Measurements from ENCODE around the gene PRRG2. TPM values are rescaled to one million over a fixed set of nuclear protein-coding genes. Genes with fewer than 3 reads are reported as not detected.

PRRG2 gene
- total and polyA plus RNA-seq, 4 donors = 0.49 to 4.1 (median 1.2) TPM; not detected in 1

DNA sequence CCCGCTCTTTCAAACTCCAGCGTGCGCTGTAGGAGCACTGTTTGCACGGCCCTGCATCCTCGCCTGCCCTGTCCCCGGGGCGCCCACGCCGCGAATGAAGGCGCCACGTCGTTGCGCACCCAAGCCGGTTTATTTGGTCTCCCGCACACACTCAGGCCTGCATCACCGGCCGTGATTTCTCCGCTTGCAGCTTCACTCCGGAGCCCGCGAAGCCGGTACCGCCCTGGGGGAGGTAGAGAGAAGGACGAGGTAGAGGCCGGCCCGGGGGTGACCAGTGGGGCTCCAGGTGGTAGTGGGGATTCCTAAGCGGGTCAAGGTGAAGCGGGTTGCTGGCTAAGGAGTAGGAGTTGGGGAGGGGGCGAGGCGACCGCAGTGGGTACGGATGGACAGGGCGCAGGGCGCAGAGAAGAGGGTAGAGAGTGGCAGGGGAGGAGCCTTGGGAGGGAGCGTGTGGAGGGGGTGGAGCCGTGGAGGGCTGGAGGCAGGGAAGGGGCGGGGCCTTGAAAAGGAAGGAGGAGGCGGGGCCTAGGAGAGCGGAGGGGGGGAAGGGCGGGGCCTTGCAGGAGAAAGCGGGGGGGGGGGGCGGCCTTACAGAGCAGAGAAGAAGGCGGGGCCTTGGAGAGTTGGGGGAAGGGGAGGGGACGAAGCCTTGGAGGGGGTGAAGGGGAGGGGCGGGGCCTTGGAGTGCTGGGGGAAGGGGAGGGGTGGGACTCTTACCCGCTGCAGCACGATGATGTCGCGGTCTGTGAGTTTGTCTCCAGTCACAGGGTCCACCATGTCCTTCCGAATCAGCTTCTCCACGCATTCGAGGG lies 25.3 kb upstream of the PRRG2 start:
- H3K4me3 ChIP-seq (ENCODE audit: low read length in 2 of 2) = no peak overlapping the region
- no peak overlapping the region for H3K27ac ChIP-seq (ENCODE audit: low read depth in 1 of 2, low read length in 2 of 2)
- DNase-seq (peak; percentile 64 to 86), ATAC-seq (ENCODE audit: low FRiP score) (peak; percentile 64)
- 82 to 89% methylated on average over 39 to 52 of the region's 53 CpGs for WGBS, 2 donors
- H3K4me1 ChIP-seq (ENCODE audit: control insufficient read depth in 1 of 2, insufficient read depth in 2 of 2, low read length in 2 of 2) = no peaks in the 10 kb centered on the region
- peaks cover 0 to 6% of the 10 kb centered on the region in 2 donors for H3K36me3 ChIP-seq (ENCODE audit: control insufficient read depth in 1 of 2, insufficient read depth in 2 of 2, low read length in 1 of 2)
- no peaks in the 10 kb centered on the region for H3K9me3 ChIP-seq (ENCODE audit: control insufficient read depth, low read length)
- no peaks in the 10 kb centered on the region for H3K27me3 ChIP-seq (ENCODE audit: control insufficient read depth in 1 of 2, insufficient read depth in 2 of 2, low read length in 1 of 2)
- intact Hi-C loops (cut with DNase I) = no loop called here

GRCh38 chr19:49556412-49557398 lies 24.4 kb upstream of the PRRG2 start:
- intact Hi-C loops (cut with DNase I) = no loop called here
- no peak overlapping the region for H3K4me3 ChIP-seq (ENCODE audit: low read length in 2 of 2)
- H3K4me1 ChIP-seq (ENCODE audit: control insufficient read depth in 1 of 2, insufficient read depth in 2 of 2, low read length in 2 of 2) = no peaks in the 10 kb centered on the region
- WGBS, 2 donors = 78% methylated on average over 63 to 66 of the region's 66 CpGs
- no peak for DNase-seq
- no peaks in the 10 kb centered on the region for H3K27me3 ChIP-seq (ENCODE audit: control insufficient read depth in 1 of 2, insufficient read depth in 2 of 2, low read length in 1 of 2)
- H3K27ac ChIP-seq (ENCODE audit: low read depth in 1 of 2, low read length in 2 of 2) = no peak overlapping the region
- H3K9me3 ChIP-seq (ENCODE audit: control insufficient read depth, low read length) = no peaks in the 10 kb centered on the region
- ATAC-seq (ENCODE audit: low FRiP score) = peak; percentile 44
- H3K36me3 ChIP-seq (ENCODE audit: control insufficient read depth in 1 of 2, insufficient read depth in 2 of 2, low read length in 1 of 2) = peaks cover 0 to 6% of the 10 kb centered on the region in 2 donors

GRCh38 chr19:49557641-49558325 lies 23.3 kb upstream of the PRRG2 start:
- DNase-seq = no peak
- Histone ChIP-seq H3K4me1 (ENCODE audit: control insufficient read depth in 1 of 2, insufficient read depth in 2 of 2, low read length in 2 of 2) (no peaks in the 10 kb centered on the region), H3K9me3 (ENCODE audit: control insufficient read depth, low read length) (no peaks in the 10 kb centered on the region), H3K4me3 (ENCODE audit: low read length in 2 of 2) (no peak overlapping the region), H3K27me3 (ENCODE audit: control insufficient read depth in 1 of 2, insufficient read depth in 2 of 2, low read length in 1 of 2) (no peaks in the 10 kb centered on the region), H3K27ac (ENCODE audit: low read depth in 1 of 2, low read length in 2 of 2) (no peak overlapping the region), H3K36me3 (ENCODE audit: control insufficient read depth in 1 of 2, insufficient read depth in 2 of 2, low read length in 1 of 2) (peaks cover 0 to 6% of the 10 kb centered on the region in 2 donors)
- 88 to 90% methylated on average over 18 of the region's 18 CpGs for WGBS, 2 donors
- ATAC-seq (ENCODE audit: low FRiP score) = no peak
- intact Hi-C loops (cut with DNase I) = no loop called here

DNA sequence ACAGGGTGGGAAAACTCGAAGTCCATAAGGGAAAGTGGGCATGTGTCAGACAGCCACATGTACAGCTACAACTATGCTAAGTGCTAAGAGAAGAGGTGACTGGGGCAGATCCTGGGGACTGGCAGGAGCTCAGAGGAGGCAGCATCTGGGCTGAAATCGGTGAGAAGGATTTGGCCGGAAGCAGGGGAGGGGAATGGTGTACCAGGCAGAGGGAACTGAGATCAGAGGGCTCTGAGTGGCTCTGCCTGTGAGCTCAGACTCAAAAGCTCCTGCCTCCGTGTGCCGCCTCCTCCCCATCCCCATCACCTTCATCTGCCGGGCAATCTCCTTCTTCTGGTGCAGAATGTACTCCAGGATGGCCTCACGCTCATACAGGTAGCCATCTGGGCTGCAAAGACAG lies 22.5 kb upstream of the PRRG2 start:
- H3K27ac ChIP-seq (ENCODE audit: low read depth in 1 of 2, low read length in 2 of 2) = no peak overlapping the region
- no peaks in the 10 kb centered on the region for H3K27me3 ChIP-seq (ENCODE audit: control insufficient read depth in 1 of 2, insufficient read depth in 2 of 2, low read length in 1 of 2)
- DNase-seq = no peak
- H3K4me1 ChIP-seq (ENCODE audit: control insufficient read depth in 1 of 2, insufficient read depth in 2 of 2, low read length in 2 of 2) = no peaks in the 10 kb centered on the region
- peaks cover 0 to 6% of the 10 kb centered on the region in 2 donors for H3K36me3 ChIP-seq (ENCODE audit: control insufficient read depth in 1 of 2, insufficient read depth in 2 of 2, low read length in 1 of 2)
- ATAC-seq (ENCODE audit: low FRiP score) = no peak
- WGBS, 2 donors = 85 to 86% methylated on average over 7 of the region's 7 CpGs
- intact Hi-C loops (cut with DNase I) = no loop called here
- no peaks in the 10 kb centered on the region for H3K9me3 ChIP-seq (ENCODE audit: control insufficient read depth, low read length)
- H3K4me3 ChIP-seq (ENCODE audit: low read length in 2 of 2) = no peak overlapping the region

DNA sequence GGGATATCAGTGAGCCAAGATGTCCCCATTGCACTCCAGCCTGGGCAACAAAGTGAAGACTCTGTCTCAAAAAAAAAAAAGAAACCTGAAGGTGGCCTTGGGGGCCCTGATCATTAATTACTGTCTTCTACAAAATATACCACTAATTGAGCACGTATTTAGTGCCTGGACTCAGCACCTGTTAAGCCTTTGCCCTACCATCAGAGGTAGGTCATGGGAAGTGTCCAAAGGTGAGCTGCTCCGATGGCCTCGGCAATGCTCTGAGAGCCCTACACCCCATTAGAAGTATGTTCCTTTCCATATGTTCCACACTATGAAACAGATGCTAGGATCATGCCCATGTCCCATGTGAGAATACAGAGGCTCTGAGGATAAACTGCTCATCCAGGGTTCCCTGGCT lies 21.7 kb upstream of the PRRG2 start:
- H3K27ac ChIP-seq (ENCODE audit: low read depth in 1 of 2, low read length in 2 of 2) = no peak overlapping the region
- DNase-seq = no peak
- 91 to 93% methylated on average over 3 of the region's 3 CpGs for WGBS, 2 donors
- intact Hi-C loops (cut with DNase I) = no loop called here
- no peak overlapping the region for H3K4me3 ChIP-seq (ENCODE audit: low read length in 2 of 2)
- no peaks in the 10 kb centered on the region for H3K9me3 ChIP-seq (ENCODE audit: control insufficient read depth, low read length)
- peaks cover 0 to 6% of the 10 kb centered on the region in 2 donors for H3K36me3 ChIP-seq (ENCODE audit: control insufficient read depth in 1 of 2, insufficient read depth in 2 of 2, low read length in 1 of 2)
- no peak for ATAC-seq (ENCODE audit: low FRiP score)
- no peaks in the 10 kb centered on the region for H3K27me3 ChIP-seq (ENCODE audit: control insufficient read depth in 1 of 2, insufficient read depth in 2 of 2, low read length in 1 of 2)
- H3K4me1 ChIP-seq (ENCODE audit: control insufficient read depth in 1 of 2, insufficient read depth in 2 of 2, low read length in 2 of 2) = no peaks in the 10 kb centered on the region

DNA sequence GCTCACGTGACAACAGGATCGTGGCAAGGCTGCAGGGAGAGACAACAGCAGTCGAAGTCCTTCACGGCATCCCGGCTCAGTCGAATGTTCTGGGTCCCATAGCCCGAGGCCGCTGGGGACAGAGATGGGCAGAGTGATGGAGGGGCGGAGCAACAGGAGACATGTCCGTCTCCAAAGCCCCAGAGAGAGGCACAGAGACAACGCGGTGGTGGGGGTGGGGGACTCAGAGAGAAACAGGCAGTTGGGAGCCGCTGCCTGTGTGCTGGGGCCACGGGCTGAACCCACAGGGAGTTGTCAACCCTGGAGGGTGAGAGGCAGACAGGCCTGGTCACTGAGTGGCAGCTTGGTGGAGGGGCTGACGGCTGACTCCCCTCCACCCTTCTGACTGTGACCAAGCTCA lies 21.2 kb upstream of the PRRG2 start:
- no peaks in the 10 kb centered on the region for H3K9me3 ChIP-seq (ENCODE audit: control insufficient read depth, low read length)
- no peaks in the 10 kb centered on the region for H3K27me3 ChIP-seq (ENCODE audit: control insufficient read depth in 1 of 2, insufficient read depth in 2 of 2, low read length in 1 of 2)
- no peak overlapping the region for H3K4me3 ChIP-seq (ENCODE audit: low read length in 2 of 2)
- peaks cover 0 to 6% of the 10 kb centered on the region in 2 donors for H3K36me3 ChIP-seq (ENCODE audit: control insufficient read depth in 1 of 2, insufficient read depth in 2 of 2, low read length in 1 of 2)
- WGBS, 2 donors = 67 to 72% methylated on average over 15 of the region's 15 CpGs
- no peaks in the 10 kb centered on the region for H3K4me1 ChIP-seq (ENCODE audit: control insufficient read depth in 1 of 2, insufficient read depth in 2 of 2, low read length in 2 of 2)
- DNase-seq (no peak), ATAC-seq (ENCODE audit: low FRiP score) (no peak)
- intact Hi-C loops (cut with DNase I) = loop anchor here in 1 of 2 donors (5.0 kb wide), 1 partner anchor 163 kb away; no protein-coding TSS in a partner anchor
- no peak overlapping the region for H3K27ac ChIP-seq (ENCODE audit: low read depth in 1 of 2, low read length in 2 of 2)

GRCh38 chr19:49560358-49560900 lies 20.7 kb upstream of the PRRG2 start:
- Histone ChIP-seq H3K4me1 (ENCODE audit: control insufficient read depth in 1 of 2, insufficient read depth in 2 of 2, low read length in 2 of 2) (no peaks in the 10 kb centered on the region), H3K9me3 (ENCODE audit: control insufficient read depth, low read length) (no peaks in the 10 kb centered on the region), H3K4me3 (ENCODE audit: low read length in 2 of 2) (no peak overlapping the region), H3K27ac (ENCODE audit: low read depth in 1 of 2, low read length in 2 of 2) (no peak overlapping the region), H3K27me3 (ENCODE audit: control insufficient read depth in 1 of 2, insufficient read depth in 2 of 2, low read length in 1 of 2) (no peaks in the 10 kb centered on the region), H3K36me3 (ENCODE audit: control insufficient read depth in 1 of 2, insufficient read depth in 2 of 2, low read length in 1 of 2) (peaks cover 0 to 6% of the 10 kb centered on the region in 2 donors)
- DNase-seq (peak in 1 of 2 donors; percentile 71), ATAC-seq (ENCODE audit: low FRiP score) (peak; percentile 45)
- intact Hi-C loops (cut with DNase I) = loop anchor here in 1 of 2 donors (5.0 kb wide), 1 partner anchor 163 kb away; no protein-coding TSS in a partner anchor
- 78 to 80% methylated on average over 14 to 15 of the region's 15 CpGs for WGBS, 2 donors

DNA sequence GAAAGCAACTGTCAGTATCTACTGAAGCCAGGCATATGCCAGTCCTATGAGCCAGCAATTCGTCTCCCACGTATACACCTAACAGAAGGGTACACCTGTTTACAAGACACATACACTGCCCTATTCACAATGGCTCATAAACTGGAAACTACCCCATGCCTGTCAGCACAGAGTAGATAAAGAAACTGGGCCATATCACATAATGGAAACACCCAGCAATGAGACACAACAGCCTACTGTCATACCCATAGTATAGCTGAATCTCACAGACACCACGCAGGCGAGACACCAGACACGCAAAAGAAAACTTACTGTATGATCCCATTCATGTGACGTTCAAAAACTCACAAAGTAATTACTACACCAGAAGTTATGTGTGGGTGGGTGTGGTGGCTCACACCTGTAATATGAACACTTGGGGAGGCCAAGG lies 16.5 kb upstream of the PRRG2 start:
- intact Hi-C loops (cut with DNase I) = loop anchor here in 1 of 2 donors (5.0 kb wide), 1 partner anchor 167 kb away; no protein-coding TSS in a partner anchor
- WGBS, 2 donors = 86 to 88% methylated on average over 6 of the region's 6 CpGs
- Histone ChIP-seq H3K9me3 (ENCODE audit: control insufficient read depth, low read length) (no peaks in the 10 kb centered on the region), H3K4me1 (ENCODE audit: control insufficient read depth in 1 of 2, insufficient read depth in 2 of 2, low read length in 2 of 2) (no peaks in the 10 kb centered on the region), H3K27ac (ENCODE audit: low read depth in 1 of 2, low read length in 2 of 2) (no peak overlapping the region), H3K4me3 (ENCODE audit: low read length in 2 of 2) (no peak overlapping the region), H3K27me3 (ENCODE audit: control insufficient read depth in 1 of 2, insufficient read depth in 2 of 2, low read length in 1 of 2) (no peaks in the 10 kb centered on the region), H3K36me3 (ENCODE audit: control insufficient read depth in 1 of 2, insufficient read depth in 2 of 2, low read length in 1 of 2) (peaks cover 0 to 2% of the 10 kb centered on the region in 2 donors)
- DNase-seq = no peak
- ATAC-seq (ENCODE audit: low FRiP score) = no peak
